ENCODE measurements around the gene ATP8B1. TPM values are rescaled to one million over a fixed set of nuclear protein-coding genes. Genes with fewer than 3 reads are reported as not detected.
"Not testable (repeated sequence)": the region's sequence is repeated elsewhere in the genome, so short reads cannot be mapped to it uniquely, and the experiment has no call there.

ATP8B1 gene
- total RNA-seq, 4 donors from 2014 or later, result 120 to 321 (median 252) TPM

DNA sequence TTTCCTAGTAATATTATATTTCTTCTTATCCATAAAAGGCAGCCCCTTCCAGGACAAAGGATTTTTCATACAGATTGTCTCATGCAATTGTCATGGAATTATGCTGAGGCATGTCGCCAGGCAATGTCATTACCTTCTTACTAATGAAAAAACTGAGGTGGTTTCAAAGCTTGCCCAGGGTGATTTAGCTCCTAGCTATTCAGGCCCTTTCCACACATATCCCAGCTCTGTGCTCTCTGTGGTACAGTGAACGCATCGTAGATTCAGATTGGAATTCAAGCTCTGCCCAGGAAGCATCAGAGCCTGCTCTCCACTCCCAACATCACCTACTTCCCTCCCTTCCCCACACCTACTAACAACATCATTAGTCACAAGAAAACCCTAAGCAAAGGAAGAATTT lies 60.1 kb downstream of the ATP8B1 start:
- H3K27ac ChIP-seq, result peak overlapping the region; percentile 64 to 71 (median 68)
- no peak for DNase-seq
- H3K4me1 ChIP-seq, result peaks cover 10 to 60% (median 51%) of the 10 kb centered on the region in 4 donors
- H3K27me3 ChIP-seq, result no peaks in the 10 kb centered on the region
- TF ChIP-seq, protein P1, sequence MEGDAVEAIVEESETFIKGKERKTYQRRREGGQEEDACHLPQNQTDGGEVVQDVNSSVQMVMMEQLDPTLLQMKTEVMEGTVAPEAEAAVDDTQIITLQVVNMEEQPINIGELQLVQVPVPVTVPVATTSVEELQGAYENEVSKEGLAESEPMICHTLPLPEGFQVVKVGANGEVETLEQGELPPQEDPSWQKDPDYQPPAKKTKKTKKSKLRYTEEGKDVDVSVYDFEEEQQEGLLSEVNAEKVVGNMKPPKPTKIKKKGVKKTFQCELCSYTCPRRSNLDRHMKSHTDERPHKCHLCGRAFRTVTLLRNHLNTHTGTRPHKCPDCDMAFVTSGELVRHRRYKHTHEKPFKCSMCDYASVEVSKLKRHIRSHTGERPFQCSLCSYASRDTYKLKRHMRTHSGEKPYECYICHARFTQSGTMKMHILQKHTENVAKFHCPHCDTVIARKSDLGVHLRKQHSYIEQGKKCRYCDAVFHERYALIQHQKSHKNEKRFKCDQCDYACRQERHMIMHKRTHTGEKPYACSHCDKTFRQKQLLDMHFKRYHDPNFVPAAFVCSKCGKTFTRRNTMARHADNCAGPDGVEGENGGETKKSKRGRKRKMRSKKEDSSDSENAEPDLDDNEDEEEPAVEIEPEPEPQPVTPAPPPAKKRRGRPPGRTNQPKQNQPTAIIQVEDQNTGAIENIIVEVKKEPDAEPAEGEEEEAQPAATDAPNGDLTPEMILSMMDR (IDR thresholded peaks at IDR 0.05), result no peak
- TF ChIP-seq POLR2A (IDR thresholded peaks at IDR 0.05) (no peak), EP300 (IDR thresholded peaks at IDR 0.05; ENCODE audit: low read depth) (no peak), POLR2AphosphoS5 (IDR thresholded peaks at IDR 0.05) (no peak)
- intact Hi-C loops (cut with DNase I; ENCODE audit: low total_unique reads), result no loop called here
- H3K36me3 ChIP-seq, result no peaks in the 10 kb centered on the region
- WGBS, 2 donors (ENCODE audit: low coverage in 1 of 2), result 76 to 100% methylated on average over 2 to 3 of the region's 3 CpGs
- in situ Hi-C loops (cut with MboI; ENCODE audit: low pct_ligation_motif_present in 1 of 4, low pct_unique_long_range_greater_than_20kb in 1 of 4, low sequenced_read_pairs in 3 of 4), result loop anchor here in 1 of 4 donors (25.0 kb wide), 2 partner anchors 94 to 106 kb away; no protein-coding TSS in a partner anchor
- no peak overlapping the region for H3K4me3 ChIP-seq
- H3K9me3 ChIP-seq, result no peaks in the 10 kb centered on the region

DNA sequence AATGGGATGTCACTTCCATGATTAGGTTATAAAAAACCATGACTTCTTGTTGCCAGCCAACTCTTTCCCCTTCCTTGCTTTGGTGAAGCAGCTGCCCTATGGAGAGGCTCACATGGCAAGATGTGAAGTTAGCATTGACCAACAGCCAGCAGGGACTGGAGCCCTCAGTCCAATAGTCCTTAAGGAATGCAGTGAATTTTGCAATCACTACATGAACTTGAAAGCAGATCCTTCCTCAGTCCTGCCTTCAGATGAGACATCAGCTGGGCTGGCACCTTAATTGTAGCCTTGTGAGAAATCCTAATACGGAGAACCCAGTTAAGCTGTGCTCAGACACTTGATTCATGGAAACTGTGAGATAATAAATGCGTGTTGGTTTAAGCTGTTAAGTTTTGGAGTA lies 61.8 kb downstream of the ATP8B1 start:
- Histone ChIP-seq H3K27ac (peak overlapping the region; percentile 64 to 71 (median 68)), H3K4me1 (peaks cover 5 to 65% (median 45%) of the 10 kb centered on the region in 4 donors), H3K27me3 (no peaks in the 10 kb centered on the region), H3K4me3 (no peak overlapping the region), H3K36me3 (no peaks in the 10 kb centered on the region), H3K9me3 (no peaks in the 10 kb centered on the region)
- DNase-seq, result no peak
- in situ Hi-C loops (cut with MboI; ENCODE audit: low pct_ligation_motif_present in 1 of 4, low pct_unique_long_range_greater_than_20kb in 1 of 4, low sequenced_read_pairs in 3 of 4) (loop anchor here in 1 of 4 donors (25.0 kb wide), 2 partner anchors 96 to 104 kb away; no protein-coding TSS in a partner anchor), intact Hi-C loops (cut with DNase I; ENCODE audit: low total_unique reads) (no loop called here)
- 100% methylated on average over 2 of the region's 2 CpGs; no CpG with 5 or more reads in 1 of the 2 donors for WGBS, 2 donors (ENCODE audit: low coverage in 1 of 2)
- TF ChIP-seq, protein P1 (IDR thresholded peaks at IDR 0.05), result no peak
- TF ChIP-seq POLR2A (IDR thresholded peaks at IDR 0.05), result no peak
- TF ChIP-seq POLR2AphosphoS5 (IDR thresholded peaks at IDR 0.05), result no peak
- no peak for TF ChIP-seq EP300 (IDR thresholded peaks at IDR 0.05; ENCODE audit: low read depth)

DNA sequence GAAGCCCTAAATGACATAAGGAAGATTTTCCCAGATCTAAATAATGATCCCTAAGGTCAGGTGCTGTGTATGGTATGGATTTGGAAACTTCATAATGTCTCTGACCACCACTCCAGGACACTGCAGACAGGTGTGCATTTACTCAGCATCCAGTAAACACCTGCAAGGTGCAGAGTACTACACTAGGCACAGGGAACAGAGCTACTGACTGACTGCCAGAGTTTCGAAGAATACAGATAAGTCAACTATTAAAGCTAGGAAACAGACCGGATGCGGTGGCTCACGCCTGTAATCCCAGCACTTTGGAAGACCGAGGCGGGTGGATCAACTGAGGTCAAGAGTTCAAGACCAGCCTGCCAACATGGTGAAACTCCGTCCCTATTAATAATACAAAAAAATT lies 65.0 kb downstream of the ATP8B1 start:
- in situ Hi-C loops (cut with MboI; ENCODE audit: low pct_ligation_motif_present in 1 of 4, low pct_unique_long_range_greater_than_20kb in 1 of 4, low sequenced_read_pairs in 3 of 4) (loop anchor here in 1 of 4 donors (25.0 kb wide), 2 partner anchors 99 to 101 kb away; no protein-coding TSS in a partner anchor), intact Hi-C loops (cut with DNase I; ENCODE audit: low total_unique reads) (no loop called here)
- Histone ChIP-seq H3K36me3 (no peaks in the 10 kb centered on the region), H3K27me3 (no peaks in the 10 kb centered on the region), H3K4me1 (peaks cover 0 to 40% (median 25%) of the 10 kb centered on the region in 4 donors), H3K4me3 (no peak overlapping the region), H3K9me3 (no peaks in the 10 kb centered on the region), H3K27ac (peak overlapping the region; percentile 22 to 60 (median 41))
- TF ChIP-seq, protein P1 (IDR thresholded peaks at IDR 0.05), result no peak
- TF ChIP-seq POLR2A (IDR thresholded peaks at IDR 0.05), result no peak
- DNase-seq, result no peak
- WGBS, 2 donors (ENCODE audit: low coverage in 1 of 2), result 50 to 66% methylated on average over 1 to 7 of the region's 7 CpGs

DNA sequence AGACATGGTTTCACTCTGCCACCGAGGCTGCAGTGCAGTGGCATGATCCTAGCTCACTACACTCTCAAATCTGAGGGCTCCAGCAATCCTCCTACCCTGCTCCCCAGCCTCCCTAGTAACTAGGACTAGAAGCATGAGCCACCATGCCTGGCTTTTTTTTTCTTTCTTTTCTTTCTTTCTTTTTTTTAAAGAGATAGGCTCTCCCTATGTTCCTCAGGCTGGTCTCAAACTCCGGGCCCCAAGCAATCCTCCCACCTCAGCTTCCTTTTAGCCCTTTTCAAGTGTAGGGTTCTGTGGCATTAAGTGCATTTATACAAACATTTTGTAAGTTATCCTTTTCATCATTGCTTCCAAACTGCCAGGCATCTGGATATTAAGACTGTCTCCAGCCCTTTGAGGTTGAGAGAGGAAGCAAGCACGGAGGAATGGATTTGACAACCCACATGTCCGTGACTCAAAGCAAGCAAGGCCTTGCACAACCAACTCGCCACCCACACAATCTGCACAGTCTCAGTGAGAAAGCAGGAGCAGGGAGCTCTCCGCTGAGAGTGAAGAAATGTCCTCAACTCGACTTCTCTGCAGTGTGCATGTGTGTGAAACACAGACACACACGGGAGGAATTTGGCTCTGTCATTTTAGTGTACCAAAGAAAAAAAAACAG lies 65.6 kb downstream of the ATP8B1 start:
- no peaks in the 10 kb centered on the region for H3K27me3 ChIP-seq
- DNase-seq, result peak; percentile 48
- no peak overlapping the region for H3K4me3 ChIP-seq
- no peaks in the 10 kb centered on the region for H3K9me3 ChIP-seq
- H3K4me1 ChIP-seq, result peaks cover 0 to 36% (median 20%) of the 10 kb centered on the region in 4 donors
- intact Hi-C loops (cut with DNase I; ENCODE audit: low total_unique reads), result no loop called here
- peak overlapping the region; percentile 22 to 60 (median 41) for H3K27ac ChIP-seq
- WGBS, 2 donors (ENCODE audit: low coverage in 1 of 2), result 36 to 44% methylated on average over 3 to 8 of the region's 8 CpGs
- H3K36me3 ChIP-seq, result no peaks in the 10 kb centered on the region
- TF ChIP-seq, protein P1 (IDR thresholded peaks at IDR 0.05), result no peak
- TF ChIP-seq EP300 (IDR thresholded peaks at IDR 0.05; ENCODE audit: low read depth) (no peak), POLR2A (IDR thresholded peaks at IDR 0.05) (no peak), POLR2AphosphoS5 (IDR thresholded peaks at IDR 0.05) (peak; percentile 23 to 72 (median 69))
- in situ Hi-C loops (cut with MboI; ENCODE audit: low pct_ligation_motif_present in 1 of 4, low pct_unique_long_range_greater_than_20kb in 1 of 4, low sequenced_read_pairs in 3 of 4), result loop anchor here in 1 of 4 donors (25.0 kb wide), 2 partner anchors 100 kb away; no protein-coding TSS in a partner anchor

DNA sequence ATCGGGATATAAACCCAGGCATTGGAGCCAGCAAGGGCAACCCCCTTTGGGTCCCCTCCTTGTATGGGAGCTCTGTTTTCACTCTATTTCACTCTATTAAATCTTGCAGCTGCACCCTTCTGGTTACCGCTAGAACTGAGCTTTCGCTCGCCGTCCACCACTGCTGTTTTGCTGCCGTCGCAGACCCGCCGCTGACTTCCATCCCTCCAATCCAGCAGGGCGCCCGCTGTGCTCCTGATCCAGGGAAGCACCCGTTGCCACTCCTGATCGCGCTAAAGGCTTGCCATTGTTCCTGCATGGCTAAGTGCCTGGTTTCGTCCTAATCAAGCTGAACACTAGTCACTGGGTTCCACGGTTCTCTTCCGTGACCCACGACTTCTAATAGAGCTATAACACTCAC lies 68.1 kb downstream of the ATP8B1 start:
- in situ Hi-C loops (cut with MboI; ENCODE audit: low pct_ligation_motif_present in 1 of 4, low pct_unique_long_range_greater_than_20kb in 1 of 4, low sequenced_read_pairs in 3 of 4), result loop anchor here in 1 of 4 donors (25.0 kb wide), 2 partner anchors 98 to 102 kb away; no protein-coding TSS in a partner anchor
- H3K27me3 ChIP-seq; intact Hi-C loops (cut with DNase I; ENCODE audit: low total_unique reads); H3K4me3 ChIP-seq; H3K27ac ChIP-seq; H3K9me3 ChIP-seq; H3K36me3 ChIP-seq; DNase-seq: not testable (repeated sequence)
- H3K4me1 ChIP-seq, result peaks cover 0 to 30% (median 17%) of the 10 kb centered on the region in 4 donors
- 96 to 98% methylated on average over 9 to 18 of the region's 18 CpGs for WGBS, 2 donors (ENCODE audit: low coverage in 1 of 2)

All from transverse colon (tissue), 4 donors.